Activated B cell treated with CpG ODN at 0.5 μM for 24 hours (primary cell): ENCODE results near the gene XCL2. TPM values are rescaled to one million over a fixed set of nuclear protein-coding genes. Genes with fewer than 3 reads are reported as not detected.

ENCODE experiments used
- ATAC-seq: fragments of 200-7000 bp; cut with Tn5 transposase; one replicate; pipeline ENCODE4 v1.10.0; 2021; ENCODE audit warnings: low read depth, mild to moderate bottlenecking, moderate library complexity
- CTCF ChIA-PET: fragments of 350-600 bp; sonication (Branson Sonifier 250); formaldehyde crosslinking; loops from one replicate; lab custom pipeline; 2021; ENCODE audit warnings: antibody characterized with exemption; lab: Charles Lee
- POLR2A ChIA-PET: fragments of 350-600 bp; sonication (Branson Sonifier 250); formaldehyde crosslinking; loops from one replicate; lab custom pipeline; 2021; ENCODE audit warnings: antibody characterized with exemption; lab: Charles Lee
- DNase-seq: peaks from one replicate; pipeline ENCODE4 v3.0.0; 2022
- H3K27ac Mint-ChIP-seq: one replicate; pipeline ENCODE4 v1.8.0; 2020; ENCODE audit warnings: mixed read lengths
- H3K27me3 Mint-ChIP-seq: one replicate; pipeline ENCODE4 v1.8.0; 2021; ENCODE audit warnings: mixed read lengths
- H3K36me3 Mint-ChIP-seq: one replicate; pipeline ENCODE4 v1.8.0; 2021; ENCODE audit warnings: low read depth, mixed read lengths
- H3K4me1 Mint-ChIP-seq: one replicate; pipeline ENCODE4 v1.8.0; 2021; ENCODE audit warnings: mixed read lengths
- H3K4me3 Mint-ChIP-seq: one replicate; pipeline ENCODE4 v1.8.0; 2020; ENCODE audit warnings: mild to moderate bottlenecking, mixed read lengths
- H3K9me3 Mint-ChIP-seq: one replicate; pipeline ENCODE4 v1.8.0; 2020; ENCODE audit warnings: mixed read lengths
- intact Hi-C: fragments of 100-400 bp; cut with micrococcal nuclease; formaldehyde crosslinking; loops from one replicate; pipeline ENCODE4 v1.15.1; 2024
- total RNA-seq: library from RNA; stranded (reverse); gene quantifications from 2 replicates; pipeline ENCODE4 v1.2.3, GENCODE V29; 2022
- TF ChIP-seq, protein P1 (sequence below): fragments of 200-600 bp; IDR thresholded peaks from one replicate; pipeline ENCODE4 v1.8.0; 2022; ENCODE audit warnings: antibody characterized with exemption, mild to moderate bottlenecking

The XCL2 gene
- total RNA-seq, 1 donor from 2014 or later = not detected

DNA sequence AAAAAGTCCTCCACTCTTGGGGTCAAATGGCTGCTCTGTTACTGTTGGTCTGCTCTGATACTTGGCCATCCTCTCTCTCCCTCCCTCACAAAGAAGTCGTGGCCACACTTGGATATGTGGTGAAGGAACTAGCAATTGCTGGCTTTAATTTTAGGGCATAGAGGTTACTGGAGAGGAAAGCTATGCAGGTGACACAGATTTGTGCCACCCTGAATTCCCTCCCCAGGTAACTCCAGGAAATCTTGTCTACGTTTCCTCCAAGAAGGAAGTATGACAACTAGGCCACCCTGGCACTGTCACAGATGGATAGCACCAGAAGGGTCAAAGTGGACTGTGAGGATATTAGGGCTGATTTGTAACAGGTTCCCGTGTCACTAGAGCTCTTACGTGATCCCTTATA is 36.0 kb downstream of the XCL2 start:
- intact Hi-C loops = no loop called here
- Mint-ChIP-seq H3K9me3 (no peaks in the 10 kb centered on the region), H3K4me3 (no peak overlapping the region), H3K27ac (no peak overlapping the region), H3K27me3 (peaks cover 3% of the 10 kb centered on the region), H3K36me3 (no peaks in the 10 kb centered on the region), H3K4me1 (no peaks in the 10 kb centered on the region)
- ChIA-PET POLR2A (no interaction called here), CTCF (no interaction called here)
- TF ChIP-seq, protein P1, sequence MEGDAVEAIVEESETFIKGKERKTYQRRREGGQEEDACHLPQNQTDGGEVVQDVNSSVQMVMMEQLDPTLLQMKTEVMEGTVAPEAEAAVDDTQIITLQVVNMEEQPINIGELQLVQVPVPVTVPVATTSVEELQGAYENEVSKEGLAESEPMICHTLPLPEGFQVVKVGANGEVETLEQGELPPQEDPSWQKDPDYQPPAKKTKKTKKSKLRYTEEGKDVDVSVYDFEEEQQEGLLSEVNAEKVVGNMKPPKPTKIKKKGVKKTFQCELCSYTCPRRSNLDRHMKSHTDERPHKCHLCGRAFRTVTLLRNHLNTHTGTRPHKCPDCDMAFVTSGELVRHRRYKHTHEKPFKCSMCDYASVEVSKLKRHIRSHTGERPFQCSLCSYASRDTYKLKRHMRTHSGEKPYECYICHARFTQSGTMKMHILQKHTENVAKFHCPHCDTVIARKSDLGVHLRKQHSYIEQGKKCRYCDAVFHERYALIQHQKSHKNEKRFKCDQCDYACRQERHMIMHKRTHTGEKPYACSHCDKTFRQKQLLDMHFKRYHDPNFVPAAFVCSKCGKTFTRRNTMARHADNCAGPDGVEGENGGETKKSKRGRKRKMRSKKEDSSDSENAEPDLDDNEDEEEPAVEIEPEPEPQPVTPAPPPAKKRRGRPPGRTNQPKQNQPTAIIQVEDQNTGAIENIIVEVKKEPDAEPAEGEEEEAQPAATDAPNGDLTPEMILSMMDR = no peak
- ATAC-seq = no peak
- no peak for DNase-seq

DNA sequence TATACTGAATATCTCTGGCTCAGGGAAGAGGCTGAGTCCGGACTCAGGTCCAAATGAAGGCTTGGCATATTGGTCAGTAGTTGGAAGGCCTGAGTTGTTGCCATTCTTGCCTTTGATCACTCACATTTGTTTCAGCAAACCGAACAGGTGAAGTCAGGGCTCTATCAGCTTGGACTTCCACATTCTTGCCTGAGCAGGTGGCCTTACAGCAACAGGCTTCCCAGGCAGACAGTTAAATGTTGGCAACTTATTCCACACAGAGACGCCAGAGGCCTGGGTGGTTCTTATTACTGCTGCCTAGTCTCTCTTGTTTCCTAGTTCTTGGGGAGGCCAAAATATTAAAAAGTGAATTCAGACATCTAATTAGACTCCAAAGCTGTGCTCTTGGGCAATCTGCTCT is 36.6 kb downstream of the XCL2 start:
- no peak overlapping the region for H3K27ac Mint-ChIP-seq
- H3K4me3 Mint-ChIP-seq = no peak overlapping the region
- ChIA-PET POLR2A (no interaction called here), CTCF (no interaction called here)
- no peaks in the 10 kb centered on the region for H3K9me3 Mint-ChIP-seq
- no peaks in the 10 kb centered on the region for H3K4me1 Mint-ChIP-seq
- intact Hi-C loops = no loop called here
- ATAC-seq (no peak), DNase-seq (no peak)
- TF ChIP-seq, protein P1 = no peak
- no peaks in the 10 kb centered on the region for H3K36me3 Mint-ChIP-seq
- peaks cover 3% of the 10 kb centered on the region for H3K27me3 Mint-ChIP-seq

DNA sequence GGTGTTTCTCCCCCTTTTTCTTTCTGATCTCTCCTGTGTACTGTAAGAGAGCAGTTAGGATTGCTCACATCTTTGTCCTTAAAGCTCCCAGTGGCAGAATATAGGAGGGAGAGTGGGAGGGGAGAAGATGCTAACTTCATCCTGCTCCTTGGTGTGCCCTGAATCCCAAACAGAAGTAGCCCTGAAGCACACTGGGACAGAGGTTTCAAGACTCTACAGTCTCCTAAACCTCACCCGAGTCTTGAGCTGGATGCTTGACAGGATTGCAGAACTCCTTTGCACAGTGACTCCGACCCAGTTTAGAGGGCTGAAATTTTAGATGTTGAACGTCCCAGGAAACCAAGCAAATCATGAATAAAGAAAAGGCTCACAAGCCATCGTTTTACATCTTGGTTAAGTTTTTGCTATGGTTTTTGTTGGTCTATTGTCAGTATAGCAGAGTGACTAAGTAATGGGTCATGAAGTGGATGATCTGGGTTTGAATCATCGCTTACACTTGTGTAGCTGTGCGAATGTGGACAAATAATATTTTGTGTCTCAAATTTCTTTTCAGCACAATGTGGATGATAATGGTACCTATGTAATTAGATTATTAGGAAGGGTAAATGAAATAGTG is 37.5 kb downstream of the XCL2 start:
- Mint-ChIP-seq H3K9me3 (no peaks in the 10 kb centered on the region), H3K36me3 (no peaks in the 10 kb centered on the region), H3K4me3 (no peak overlapping the region), H3K4me1 (no peaks in the 10 kb centered on the region), H3K27me3 (peaks cover 2% of the 10 kb centered on the region), H3K27ac (no peak overlapping the region)
- POLR2A ChIA-PET = no interaction called here
- ATAC-seq (no peak), DNase-seq (no peak)
- CTCF ChIA-PET = interaction anchor here (0.6 kb wide), 1 partner anchor 843 kb away, joined by 3 read pairs; no protein-coding TSS in a partner anchor
- TF ChIP-seq, protein P1 = no peak
- intact Hi-C loops = no loop called here

DNA sequence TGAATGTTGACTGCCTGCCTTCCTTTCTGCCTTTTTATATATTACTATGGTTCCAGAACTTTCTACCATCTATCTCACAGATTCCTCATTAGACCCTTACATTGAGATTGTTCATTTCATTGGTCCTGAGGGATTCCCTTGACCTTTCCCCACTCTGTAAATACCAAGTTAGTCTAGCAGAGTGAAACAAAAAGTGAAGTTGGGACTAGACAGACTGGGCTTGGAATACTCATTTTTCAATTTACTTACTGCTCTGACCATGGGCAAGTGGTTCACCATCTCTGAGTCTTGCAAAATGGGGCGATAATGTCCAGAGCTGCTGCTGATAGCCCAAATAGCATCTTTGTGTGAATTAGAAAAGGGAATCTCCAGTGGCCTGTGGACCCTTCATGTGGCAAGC is 38.8 kb downstream of the XCL2 start:
- DNase-seq (no peak), ATAC-seq (no peak)
- ChIA-PET CTCF (no interaction called here), POLR2A (no interaction called here)
- no peak overlapping the region for H3K27ac Mint-ChIP-seq
- no peaks in the 10 kb centered on the region for H3K9me3 Mint-ChIP-seq
- H3K27me3 Mint-ChIP-seq = peaks cover 1% of the 10 kb centered on the region
- intact Hi-C loops = no loop called here
- TF ChIP-seq, protein P1 = no peak
- H3K4me3 Mint-ChIP-seq = no peak overlapping the region
- H3K36me3 Mint-ChIP-seq = no peaks in the 10 kb centered on the region
- no peaks in the 10 kb centered on the region for H3K4me1 Mint-ChIP-seq

DNA sequence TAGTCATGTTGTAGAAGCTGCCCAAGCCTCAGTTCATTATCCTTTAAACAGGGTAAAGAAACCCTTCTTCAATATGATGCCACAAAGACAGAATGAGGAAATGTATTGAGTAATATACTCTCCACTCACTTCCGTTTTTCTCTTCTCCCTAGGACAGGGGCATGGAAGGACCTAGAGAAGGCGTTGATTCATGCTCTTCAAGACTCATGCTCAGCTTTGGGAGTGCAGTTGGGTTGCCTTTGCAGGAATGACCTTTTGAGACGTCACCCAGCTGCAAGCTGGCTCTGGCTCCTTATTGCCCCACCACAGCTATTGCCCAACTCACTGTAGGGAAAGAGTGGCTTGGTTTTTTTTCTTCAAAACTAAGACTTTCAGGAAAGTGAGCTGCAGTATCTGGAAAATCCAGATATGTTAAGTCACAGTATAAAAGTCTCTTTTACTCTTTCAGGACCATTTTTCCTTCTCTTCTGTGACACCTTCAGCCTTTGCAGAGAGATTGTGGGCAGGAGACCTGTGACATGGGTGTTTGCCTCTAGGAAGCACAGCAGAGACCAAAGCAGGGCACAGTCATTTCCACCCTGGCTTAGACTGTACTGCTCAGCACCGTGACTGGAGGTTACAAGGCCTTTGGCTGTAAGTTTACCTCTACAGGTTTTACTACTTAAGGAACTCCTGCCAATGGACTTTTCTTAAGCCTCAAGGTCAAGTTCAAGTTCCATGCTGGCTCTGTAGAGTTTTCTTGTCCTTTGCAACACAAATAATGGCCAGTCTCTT is 39.5 kb downstream of the XCL2 start:
- POLR2A ChIA-PET = no interaction called here
- H3K9me3 Mint-ChIP-seq = no peaks in the 10 kb centered on the region
- intact Hi-C loops = no loop called here
- TF ChIP-seq, protein P1 = no peak
- CTCF ChIA-PET = no interaction called here
- H3K4me1 Mint-ChIP-seq = no peaks in the 10 kb centered on the region
- peaks cover 1% of the 10 kb centered on the region for H3K27me3 Mint-ChIP-seq
- ATAC-seq = no peak
- no peaks in the 10 kb centered on the region for H3K36me3 Mint-ChIP-seq
- no peak overlapping the region for H3K4me3 Mint-ChIP-seq
- H3K27ac Mint-ChIP-seq = no peak overlapping the region
- no peak for DNase-seq
